Lung (tissue), 12 donors: ENCODE results near the gene NOP9. TPM values are rescaled to one million over a fixed set of nuclear protein-coding genes. Genes with fewer than 3 reads are reported as not detected.

Experiments used
- ATAC-seq: fragments of 200-7000 bp; cut with Tn5 transposase; one replicate; pipeline ENCODE4 v1.9.1; 2020; ENCODE audit warnings: moderate number of reproducible peaks; ENCODE audit not compliant: insufficient read depth, low FRiP score
- DNase-seq, 3 donors: peaks; one replicate each; pipeline ENCODE4 v3.0.0-alpha.2; 2013 to 2017
- H3K27ac ChIP-seq, 2 donors: one replicate each; pipeline ENCODE4 v1.5.1; 2013; ENCODE audit warnings: mild to moderate bottlenecking in 2 of 2, moderate library complexity in 2 of 2, control low read depth in 1 of 2, inconsistent platforms in 1 of 2, low read depth in 1 of 2, low read length in 1 of 2
- H3K27me3 ChIP-seq, 3 donors: one replicate each; pipeline ENCODE4 v1.5.1; 2013; ENCODE audit warnings: low read length in 2 of 3; ENCODE audit not compliant: control insufficient read depth in 3 of 3, insufficient read depth in 3 of 3
- H3K36me3 ChIP-seq, 4 donors: one replicate each; pipeline ENCODE4 v1.5.1; 2013; ENCODE audit warnings: low read length in 4 of 4, mild to moderate bottlenecking in 1 of 4, moderate library complexity in 1 of 4; ENCODE audit not compliant: control insufficient read depth in 4 of 4, insufficient read depth in 4 of 4
- H3K4me1 ChIP-seq, 5 donors: one replicate each; pipeline ENCODE4 v1.5.1; 2013; ENCODE audit warnings: low read length in 5 of 5, mild to moderate bottlenecking in 2 of 5, moderate library complexity in 1 of 5; ENCODE audit not compliant: control insufficient read depth in 5 of 5, insufficient read depth in 5 of 5
- H3K4me3 ChIP-seq: one replicate; pipeline ENCODE4 v1.5.1; 2013; ENCODE audit warnings: mild to moderate bottlenecking, control low read depth, moderate library complexity
- H3K9ac ChIP-seq, 2 donors: one replicate each; pipeline ENCODE4 v1.5.1; 2013; ENCODE audit warnings: low read length in 2 of 2, control low read depth in 1 of 2; ENCODE audit not compliant: insufficient read depth in 1 of 2
- H3K9me3 ChIP-seq, 4 donors: one replicate each; pipeline ENCODE4 v1.5.1; 2013; ENCODE audit warnings: low read length in 3 of 4, mild to moderate bottlenecking in 1 of 4, moderate library complexity in 1 of 4; ENCODE audit not compliant: control insufficient read depth in 4 of 4, insufficient read depth in 3 of 4
- WGBS, 2 donors: extraction: QIAGEN DNeasy Blood & Tissue Kit; methylation state at CpG; one replicate each; pipeline ENCODE4 v1.1.7; 2013; 5-methylcytosine and 5-hydroxymethylcytosine counted together
- polyA plus RNA-seq, 2 donors: library from polyadenylated mRNA; stranded (reverse); fragments of 200-250 nt; gene quantifications; one replicate each; pipeline ENCODE4 v1.2.1, GENCODE V29; 2013
- total RNA-seq, 2 donors: library from RNA; depleted of rRNA in 1 of 2; stranded (reverse); fragments of >200 nt in 1 of 2; gene quantifications; one replicate each; pipeline ENCODE4 v1.2.1, GENCODE V29; 2014 to 2021
- TF ChIP-seq, protein P1 (sequence below): IDR thresholded peaks from 2 replicates; pipeline ENCODE4 v1.5.1; 2012; ENCODE audit warnings: mild to moderate bottlenecking; ENCODE audit errors: control extremely low read depth, extremely low read depth
- donor health status: control.
- donor health status: control.
- donor health status: Bipolar disorder and iron deficiency.
- donor health status: healthy.
- donor health status: DM: yes; HTN: yes; CAD: no.

Gene NOP9
- total and polyA plus RNA-seq, 4 donors = 12.1 to 25.9 (median 13.8) TPM

DNA sequence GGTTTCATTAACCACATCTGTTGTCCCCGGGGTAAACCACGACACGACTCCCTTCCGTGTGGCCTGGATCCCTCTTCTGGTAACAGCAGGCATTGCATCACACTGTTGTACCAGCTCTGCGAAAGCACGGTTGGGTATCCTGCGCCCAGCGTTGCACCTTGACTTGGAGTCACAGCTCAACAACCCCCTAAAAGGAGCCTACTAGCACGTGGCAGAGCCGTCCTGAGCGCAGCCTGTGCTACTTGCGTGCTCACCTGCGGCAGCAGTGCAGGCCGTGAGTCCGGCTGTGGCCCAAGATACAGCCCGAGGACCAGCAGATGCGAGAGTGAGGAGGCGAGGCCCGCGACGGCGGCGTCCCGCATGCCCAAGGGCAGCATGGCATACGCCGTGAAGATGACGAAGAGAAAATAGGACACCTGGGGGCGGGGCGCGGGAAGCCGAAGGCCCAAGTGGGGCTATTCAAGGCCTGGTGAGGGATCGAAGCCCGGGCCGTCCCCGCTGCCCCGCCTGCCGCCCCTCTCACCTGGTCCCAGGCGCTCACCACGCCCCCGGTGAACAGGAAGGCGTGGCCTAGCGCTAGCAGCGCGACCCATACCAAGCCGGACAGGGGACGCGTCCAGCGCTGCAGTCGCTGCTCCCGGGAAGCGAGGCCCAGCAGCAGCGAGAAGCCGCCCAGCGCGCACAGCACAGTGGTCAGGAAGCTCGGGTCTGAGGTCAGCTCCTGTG, 32.8 kb downstream of the NOP9 start:
- WGBS, 2 donors = 18 to 26% methylated on average over 56 of the region's 56 CpGs
- TF ChIP-seq, protein P1, sequence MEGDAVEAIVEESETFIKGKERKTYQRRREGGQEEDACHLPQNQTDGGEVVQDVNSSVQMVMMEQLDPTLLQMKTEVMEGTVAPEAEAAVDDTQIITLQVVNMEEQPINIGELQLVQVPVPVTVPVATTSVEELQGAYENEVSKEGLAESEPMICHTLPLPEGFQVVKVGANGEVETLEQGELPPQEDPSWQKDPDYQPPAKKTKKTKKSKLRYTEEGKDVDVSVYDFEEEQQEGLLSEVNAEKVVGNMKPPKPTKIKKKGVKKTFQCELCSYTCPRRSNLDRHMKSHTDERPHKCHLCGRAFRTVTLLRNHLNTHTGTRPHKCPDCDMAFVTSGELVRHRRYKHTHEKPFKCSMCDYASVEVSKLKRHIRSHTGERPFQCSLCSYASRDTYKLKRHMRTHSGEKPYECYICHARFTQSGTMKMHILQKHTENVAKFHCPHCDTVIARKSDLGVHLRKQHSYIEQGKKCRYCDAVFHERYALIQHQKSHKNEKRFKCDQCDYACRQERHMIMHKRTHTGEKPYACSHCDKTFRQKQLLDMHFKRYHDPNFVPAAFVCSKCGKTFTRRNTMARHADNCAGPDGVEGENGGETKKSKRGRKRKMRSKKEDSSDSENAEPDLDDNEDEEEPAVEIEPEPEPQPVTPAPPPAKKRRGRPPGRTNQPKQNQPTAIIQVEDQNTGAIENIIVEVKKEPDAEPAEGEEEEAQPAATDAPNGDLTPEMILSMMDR = peak; percentile 67
- Histone ChIP-seq H3K27me3 (peaks cover 0 to 50% (median 38%) of the 10 kb centered on the region in 3 donors), H3K4me1 (peaks cover 0 to 20% (median 9%) of the 10 kb centered on the region in 5 donors), H3K36me3 (peaks cover 0 to 6% (median 0%) of the 10 kb centered on the region in 4 donors), H3K4me3 (no peak overlapping the region), H3K27ac (no peak overlapping the region), H3K9me3 (no peaks in the 10 kb centered on the region), H3K9ac (no peak overlapping the region)
- DNase-seq (peak; percentile 73 to 77 (median 76)), ATAC-seq (peak; percentile 72)

DNA sequence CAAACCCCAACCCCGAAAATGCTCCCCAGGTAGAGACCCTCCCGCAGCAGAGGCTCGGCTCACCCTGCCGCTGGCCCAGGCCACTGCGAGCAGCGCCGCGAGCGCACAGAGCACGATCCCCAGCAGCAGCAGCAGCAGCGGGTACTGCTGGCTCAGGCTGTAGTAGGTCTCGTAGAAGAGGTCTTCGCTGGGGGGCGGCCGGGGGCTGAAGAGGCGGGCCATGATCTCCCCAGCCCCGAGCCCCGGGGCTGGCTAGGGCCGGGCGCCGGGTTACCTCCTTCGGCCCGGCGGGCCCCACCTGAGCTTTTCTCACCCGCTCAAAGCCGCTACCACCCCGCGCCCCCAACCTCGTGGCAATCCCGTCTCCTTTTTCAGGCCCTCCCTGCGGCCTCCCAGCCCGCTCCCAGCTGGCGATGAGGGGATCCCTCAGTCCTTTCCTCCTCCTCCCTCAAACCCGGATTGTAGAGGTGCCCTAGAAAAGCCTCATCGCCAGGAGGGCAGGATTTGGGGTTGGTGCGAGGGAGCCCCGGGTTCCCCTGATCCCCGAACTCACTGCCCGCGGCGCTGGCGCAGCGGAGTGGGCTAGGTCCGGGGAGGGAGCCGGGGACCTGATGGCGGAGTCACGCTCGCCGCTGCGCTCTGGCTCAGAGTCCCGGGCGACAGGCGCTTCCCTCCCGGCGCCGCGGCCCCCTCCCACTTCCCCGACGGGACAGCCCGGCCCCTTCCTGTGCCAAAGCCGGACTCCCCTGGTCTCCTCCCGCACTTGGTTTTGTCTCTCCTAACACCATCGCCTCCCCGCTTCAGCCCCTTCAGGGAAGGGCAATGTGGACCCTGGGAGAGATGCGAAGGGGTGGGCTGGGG, 35.0 kb downstream of the NOP9 start, which contains the start of gene ADCY4:
TSS of gene ADCY4 (minus strand) at position 641 of the 861 bp plus-strand sequence. CDS start at position 222, 419 bp downstream.
- TF ChIP-seq, protein P1 = no peak
- ATAC-seq (no peak), DNase-seq (peak; percentile 32 to 46 (median 44))
- H3K36me3 ChIP-seq = peaks cover 0 to 9% (median 0%) of the 10 kb centered on the region in 4 donors
- no peaks in the 10 kb centered on the region for H3K9me3 ChIP-seq
- WGBS, 2 donors = 4 to 5% methylated on average over 57 to 65 of the region's 65 CpGs
- H3K4me1 ChIP-seq = peaks cover 0 to 28% (median 15%) of the 10 kb centered on the region in 5 donors
- H3K4me3 ChIP-seq = peak within 1 kb of the TSS; percentile 48
- peak within 1 kb of the TSS in 1 of 2 donors; percentile 11 for H3K9ac ChIP-seq
- peak within 1 kb of the TSS; percentile 82 for H3K27ac ChIP-seq
- peaks cover 0 to 69% (median 48%) of the 10 kb centered on the region in 3 donors for H3K27me3 ChIP-seq

DNA sequence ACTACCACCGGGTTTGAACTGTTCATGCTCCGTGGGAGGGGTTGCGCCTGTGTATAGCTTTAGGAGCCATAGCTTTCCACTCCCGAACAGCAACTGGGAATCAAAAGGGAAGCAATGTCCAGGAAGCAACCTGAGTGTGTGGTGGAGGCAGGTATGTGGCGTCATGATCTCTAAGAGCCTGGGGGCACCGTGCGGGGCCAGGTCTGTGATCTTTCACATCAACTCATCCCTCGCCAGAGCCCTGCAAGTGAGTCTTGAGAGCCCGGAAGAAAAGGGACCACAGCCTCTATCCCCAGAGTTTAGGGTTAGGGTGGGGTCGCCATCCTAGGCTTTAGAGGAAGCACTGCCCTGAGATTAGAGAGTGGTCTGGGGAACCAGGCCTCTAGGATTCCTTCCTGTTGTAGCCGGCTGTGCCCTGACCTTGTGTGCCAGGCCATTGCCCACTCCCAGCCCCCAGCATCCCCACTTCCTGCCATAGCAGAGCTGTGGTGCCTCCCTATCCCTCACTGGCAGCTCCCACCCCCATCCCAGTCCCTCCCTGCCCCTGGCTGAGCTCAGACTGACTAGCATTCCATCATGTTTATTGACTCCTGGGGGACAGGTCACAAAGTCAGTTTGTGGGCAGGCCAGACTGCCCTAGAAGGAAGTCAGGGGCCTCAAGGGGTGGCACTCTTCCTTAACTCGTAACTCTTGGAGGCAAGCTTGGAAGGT, 36.0 kb downstream of the NOP9 start:
- peaks cover 0 to 31% (median 15%) of the 10 kb centered on the region in 5 donors for H3K4me1 ChIP-seq

More for the DNA sequence above, 36.0 kb downstream of the NOP9 start:
- Histone ChIP-seq H3K36me3 (peaks cover 0 to 5% (median 0%) of the 10 kb centered on the region in 4 donors), H3K27ac (peak overlapping the region in 1 of 2 donors; percentile 82), H3K9me3 (no peaks in the 10 kb centered on the region), H3K27me3 (peaks cover 0 to 69% (median 57%) of the 10 kb centered on the region in 3 donors), H3K4me3 (no peak overlapping the region), H3K9ac (no peak overlapping the region)
- TF ChIP-seq, protein P1 = no peak
- no peak for ATAC-seq
- WGBS, 2 donors = 49 to 63% methylated on average over 12 of the region's 12 CpGs
- peak in 1 of 3 donors; percentile 25 for DNase-seq
